CD4-positive, alpha-beta T cell (primary cell): ENCODE measurements around the gene ZNF223. TPM values are rescaled to one million over a fixed set of nuclear protein-coding genes. Genes with fewer than 3 reads are reported as not detected.

Source experiments
- ATAC-seq: fragments of 200-7000 bp; cut with Tn5 transposase; one replicate; pipeline ENCODE4 v1.10.0; 2022; ENCODE audit warnings: mild to moderate bottlenecking; ENCODE audit not compliant: poor library complexity
- CTCF ChIA-PET: fragments of 350-600 bp; sonication (Branson Sonifier 250); formaldehyde crosslinking; loops from one replicate; lab custom pipeline; 2021; ENCODE audit warnings: antibody characterized with exemption, inconsistent platforms; lab: Charles Lee
- POLR2A ChIA-PET: fragments of 350-600 bp; sonication (Branson Sonifier 250); formaldehyde crosslinking; loops from one replicate; lab custom pipeline; 2021; ENCODE audit warnings: antibody characterized with exemption, inconsistent platforms; lab: Charles Lee
- DNase-seq, 14 experiments: peaks; one replicate each; pipeline ENCODE4 v3.0.0-alpha.2; 2013 to 2020; ENCODE audit warnings: mixed read lengths in 2 of 14
- H3K27ac ChIP-seq, 2 donors: one replicate each; pipeline versions ENCODE4 v1.5.1 to v1.7.0; 2013; ENCODE audit warnings: low read length in 2 of 2, low read depth in 1 of 2, mild to moderate bottlenecking in 1 of 2
- H3K27me3 ChIP-seq, 2 experiments: 1 replicate in 1 of 2; 2 replicates in 1 of 2; pipeline versions ENCODE4 v1.6.1 to v1.7.0; 2013; ENCODE audit warnings: low read length in 2 of 2, control low read depth in 1 of 2, mild to moderate bottlenecking in 1 of 2, moderate library complexity in 1 of 2; ENCODE audit not compliant: insufficient read depth in 2 of 2, control insufficient read depth in 1 of 2
- H3K36me3 ChIP-seq: one replicate; pipeline ENCODE4 v1.6.1; 2013; ENCODE audit warnings: low read length, control low read depth; ENCODE audit not compliant: insufficient read depth
- H3K4me1 ChIP-seq: one replicate; pipeline ENCODE4 v1.6.1; 2013; ENCODE audit warnings: low read length, control low read depth; ENCODE audit not compliant: insufficient read depth
- H3K4me3 ChIP-seq: one replicate; pipeline ENCODE4 v1.5.1; 2013; ENCODE audit warnings: mild to moderate bottlenecking, low read length, moderate library complexity
- H3K9me3 ChIP-seq, 2 experiments: 1 replicate in 1 of 2; 2 replicates in 1 of 2; pipeline versions ENCODE4 v1.6.1 to v1.7.0; 2013; ENCODE audit warnings: low read length in 2 of 2, mild to moderate bottlenecking in 2 of 2, control low read depth in 1 of 2, moderate library complexity in 1 of 2; ENCODE audit not compliant: control insufficient read depth in 1 of 2, insufficient read depth in 1 of 2
- H3K27ac Mint-ChIP-seq: one replicate; pipeline ENCODE4 v1.8.0; 2020; ENCODE audit warnings: mixed read lengths
- H3K27me3 Mint-ChIP-seq: one replicate; pipeline ENCODE4 v1.8.0; 2021; ENCODE audit warnings: mixed read lengths
- H3K36me3 Mint-ChIP-seq: one replicate; pipeline ENCODE4 v1.8.0; 2021; ENCODE audit warnings: low read depth, mixed read lengths
- H3K4me1 Mint-ChIP-seq: one replicate; pipeline ENCODE4 v1.8.0; 2021; ENCODE audit warnings: low read depth, mixed read lengths
- H3K4me3 Mint-ChIP-seq: one replicate; pipeline ENCODE4 v1.8.0; 2020; ENCODE audit warnings: mild to moderate bottlenecking, mixed read lengths
- H3K9me3 Mint-ChIP-seq: one replicate; pipeline ENCODE4 v1.8.0; 2020; ENCODE audit warnings: mixed read lengths
- intact Hi-C, 2 experiments: fragments of 100-400 bp; cut with DNase I in 1 of 2; cut with micrococcal nuclease in 1 of 2; formaldehyde crosslinking; loops; one replicate each; pipeline versions ENCODE4 v1.15.1 to v1.9.0; 2023 to 2025; cut with DNase I, micrococcal nuclease
- total RNA-seq, 174 experiments: library from RNA in 2 of 174; stranded (reverse) in 2 of 174; gene quantifications; one replicate each; pipeline ENCODE4 v1.2.3 and lab custom pipeline; 2021 to 2026
- TF ChIP-seq, protein P1 (sequence below): fragments of 200-600 bp; IDR thresholded peaks from one replicate; pipeline ENCODE4 v1.8.0; 2022; ENCODE audit warnings: antibody characterized with exemption, mild to moderate bottlenecking

ZNF223 gene
- total RNA-seq, 2 experiments from 2014 or later = 0.67 to 1.1 TPM

GRCh38 chr19:44113138-44113783, 61.4 kb downstream of the ZNF223 start, which contains the start of gene ZNF225:
TSS of gene ZNF225 (plus strand) at chr19:44113399. CDS start at chr19:44115828, 2,429 bp downstream.
- Histone ChIP-seq H3K36me3 (peaks cover 17% of the 10 kb centered on the region), H3K4me1 (peaks cover 17% of the 10 kb centered on the region), H3K27me3 (no peaks in the 10 kb centered on the region), H3K27ac (peak within 1 kb of the TSS in 1 of 2 donors; percentile 29), H3K4me3 (peak within 1 kb of the TSS; percentile 75), H3K9me3 (peaks cover 10 to 33% of the 10 kb centered on the region in 2 experiments)
- ChIA-PET CTCF (interaction anchor here (2.2 kb wide), 1 partner anchor 18 kb away, joined by 8 read pairs; the partner anchor contains the start of gene ZNF224), POLR2A (interaction anchor here (1.4 to 3.9 kb wide), 2 partner anchors 18 to 28 kb away, joined by 8 to 18 read pairs; partner anchors contain the start of gene ZNF234)
- Mint-ChIP-seq H3K36me3 (peaks cover 78% of the 10 kb centered on the region), H3K9me3 (peaks cover 14% of the 10 kb centered on the region), H3K4me1 (peaks cover 37% of the 10 kb centered on the region), H3K27me3 (no peaks in the 10 kb centered on the region), H3K27ac (peak within 1 kb of the TSS; percentile 57), H3K4me3 (peak within 1 kb of the TSS; percentile 95)
- ATAC-seq (peak; percentile 89), DNase-seq (peak; percentile 55 to 94 (median 72))
- TF ChIP-seq, protein P1, sequence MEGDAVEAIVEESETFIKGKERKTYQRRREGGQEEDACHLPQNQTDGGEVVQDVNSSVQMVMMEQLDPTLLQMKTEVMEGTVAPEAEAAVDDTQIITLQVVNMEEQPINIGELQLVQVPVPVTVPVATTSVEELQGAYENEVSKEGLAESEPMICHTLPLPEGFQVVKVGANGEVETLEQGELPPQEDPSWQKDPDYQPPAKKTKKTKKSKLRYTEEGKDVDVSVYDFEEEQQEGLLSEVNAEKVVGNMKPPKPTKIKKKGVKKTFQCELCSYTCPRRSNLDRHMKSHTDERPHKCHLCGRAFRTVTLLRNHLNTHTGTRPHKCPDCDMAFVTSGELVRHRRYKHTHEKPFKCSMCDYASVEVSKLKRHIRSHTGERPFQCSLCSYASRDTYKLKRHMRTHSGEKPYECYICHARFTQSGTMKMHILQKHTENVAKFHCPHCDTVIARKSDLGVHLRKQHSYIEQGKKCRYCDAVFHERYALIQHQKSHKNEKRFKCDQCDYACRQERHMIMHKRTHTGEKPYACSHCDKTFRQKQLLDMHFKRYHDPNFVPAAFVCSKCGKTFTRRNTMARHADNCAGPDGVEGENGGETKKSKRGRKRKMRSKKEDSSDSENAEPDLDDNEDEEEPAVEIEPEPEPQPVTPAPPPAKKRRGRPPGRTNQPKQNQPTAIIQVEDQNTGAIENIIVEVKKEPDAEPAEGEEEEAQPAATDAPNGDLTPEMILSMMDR = no peak
- intact Hi-C loops = loop anchor here in 1 of 2 experiments (1.0 to 10.0 kb wide), 6 partner anchors 18 to 192 kb away; partner anchors contain the start of genes ZNF224, ZNF226, ZNF230 and ZNF235

- Histone ChIP-seq H3K4me1 (peaks cover 17% of the 10 kb centered on the region), H3K27ac (peak overlapping the region in 1 of 2 donors; percentile 29), H3K36me3 (peaks cover 21% of the 10 kb centered on the region), H3K9me3 (peaks cover 10 to 27% of the 10 kb centered on the region in 2 experiments), H3K27me3 (no peaks in the 10 kb centered on the region), H3K4me3 (peak overlapping the region; percentile 75)
- DNase-seq = peak in 1 of 14 experiments; percentile 9
- POLR2A ChIA-PET = interaction anchor here (0.7 to 3.9 kb wide), 3 partner anchors 19 to 51 kb away, joined by 4 to 18 read pairs (median 8); partner anchors contain the start of genes ZNF226 and ZNF234
- H3K27me3 Mint-ChIP-seq = no peaks in the 10 kb centered on the region
- peak overlapping the region; percentile 57 for H3K27ac Mint-ChIP-seq
- peak overlapping the region; percentile 95 for H3K4me3 Mint-ChIP-seq
- peaks cover 37% of the 10 kb centered on the region for H3K4me1 Mint-ChIP-seq
- intact Hi-C loops = loop anchor here in 1 of 2 experiments (1.0 to 10.0 kb wide), 7 partner anchors 19 to 191 kb away; partner anchors contain the start of genes ZNF224, ZNF226, ZNF230 and ZNF234
- H3K9me3 Mint-ChIP-seq = peaks cover 14% of the 10 kb centered on the region
- H3K36me3 Mint-ChIP-seq = peaks cover 81% of the 10 kb centered on the region
- CTCF ChIA-PET = interaction anchor here (2.2 kb wide), 1 partner anchor 19 kb away, joined by 8 read pairs; the partner anchor contains the start of gene ZNF224
- TF ChIP-seq, protein P1 = no peak
- peak; percentile 9 for ATAC-seq
Observed at GRCh38 chr19:44113784-44114390, 62.1 kb downstream of the ZNF223 start.

Other genes with a start within 250 kb of the ZNF223 start
- gene LYPD5, start 249.6 kb upstream of the ZNF223 start, total RNA-seq = not detected
- 1 to 10 TPM; 2.3 to 3.7 TPM for gene ZNF283, start 224.7 kb upstream of the ZNF223 start, total RNA-seq
- under 1 TPM; 0.58 to 0.64 TPM for gene ZNF404, start 168.1 kb upstream of the ZNF223 start, total RNA-seq
- 1 to 10 TPM; 4.0 to 4.6 TPM for gene ZNF45, start 116.8 kb upstream of the ZNF223 start, total RNA-seq
- under 1 TPM; 0.34 to 0.41 TPM for gene ZNF221, start 100.8 kb upstream of the ZNF223 start, total RNA-seq
- 1 to 10 TPM; 3.5 to 4.0 TPM for gene ZNF155, start 67.8 kb upstream of the ZNF223 start, total RNA-seq
- 1 to 10 TPM; 2.2 to 2.8 TPM for gene ZNF230, start 49.1 kb upstream of the ZNF223 start, total RNA-seq
- gene ZNF222, start 26.7 kb upstream of the ZNF223 start, total RNA-seq = 1 to 10 TPM; 4.5 to 5.8 TPM
- gene ZNF284, start 20.1 kb downstream of the ZNF223 start, total RNA-seq = 1 to 10 TPM in 1 of 2 experiments, under 1 TPM in 1; 0.92 to 1.2 TPM
- gene ZNF224, start 42.3 kb downstream of the ZNF223 start, total RNA-seq = 10 to 100 TPM; 21.3 to 23.9 TPM
- under 1 TPM; 0.71 to 0.73 TPM for gene ZNF225, start 61.4 kb downstream of the ZNF223 start, total RNA-seq
- 1 to 10 TPM; 1.4 to 1.6 TPM for gene ZNF234, start 89.5 kb downstream of the ZNF223 start, total RNA-seq
- gene ZNF226, start 113.1 kb downstream of the ZNF223 start, total RNA-seq = 1 to 10 TPM; 7.9 to 9.1 TPM
- gene ZNF227, start 160.5 kb downstream of the ZNF223 start, total RNA-seq = 10 to 100 TPM; 16.2 to 17.2 TPM
- gene ZNF233, start 207.8 kb downstream of the ZNF223 start, total RNA-seq = under 1 TPM in 1 of 2 experiments, not detected in 1; 0.47 TPM